ENCODE data around the gene UNC79.

- TF ChIP-seq POLR2A (IDR thresholded peaks at IDR 0.05) = no peak
- TF ChIP-seq CTCF (IDR thresholded peaks at IDR 0.05) = no peak
Measured at GRCh38 chr14:93727039-93727740, 296.5 kb downstream of the UNC79 start.

Measured in heart left ventricle (tissue), 13 donors.